Esophagus squamous epithelium (tissue), 4 donors: ENCODE results near the gene MEF2C.
"Not testable (repeated sequence)": the region's sequence is repeated elsewhere in the genome, so short reads cannot be mapped to it uniquely, and the experiment has no call there.

Experiments used
- CTCF ChIP-seq, 6 experiments: fragments of 450-650 bp in 4 of 6; fragments of 200-600 bp in 2 of 6; sonication (generic) in 2 of 6; IDR thresholded peaks; one replicate each; pipeline ENCODE4 v1.5.1; 2016 to 2019; ENCODE audit warnings: antibody characterized with exemption in 6 of 6, mild to moderate bottlenecking in 4 of 6, moderate library complexity in 4 of 6
- POLR2A ChIP-seq, 4 donors: fragments of 450-650 bp; IDR thresholded peaks; one replicate each; pipeline ENCODE4 v1.6.1; 2017; ENCODE audit warnings: antibody characterized with exemption in 4 of 4, mild to moderate bottlenecking in 4 of 4, moderate library complexity in 3 of 4

GRCh38 chr5:88798933-88799332, 84.1 kb downstream of the MEF2C start:
- TF ChIP-seq CTCF, POLR2A (IDR thresholded peaks at IDR 0.05): not testable (repeated sequence)
